ENCODE data around the gene SZT2.

The SZT2 gene

DNA sequence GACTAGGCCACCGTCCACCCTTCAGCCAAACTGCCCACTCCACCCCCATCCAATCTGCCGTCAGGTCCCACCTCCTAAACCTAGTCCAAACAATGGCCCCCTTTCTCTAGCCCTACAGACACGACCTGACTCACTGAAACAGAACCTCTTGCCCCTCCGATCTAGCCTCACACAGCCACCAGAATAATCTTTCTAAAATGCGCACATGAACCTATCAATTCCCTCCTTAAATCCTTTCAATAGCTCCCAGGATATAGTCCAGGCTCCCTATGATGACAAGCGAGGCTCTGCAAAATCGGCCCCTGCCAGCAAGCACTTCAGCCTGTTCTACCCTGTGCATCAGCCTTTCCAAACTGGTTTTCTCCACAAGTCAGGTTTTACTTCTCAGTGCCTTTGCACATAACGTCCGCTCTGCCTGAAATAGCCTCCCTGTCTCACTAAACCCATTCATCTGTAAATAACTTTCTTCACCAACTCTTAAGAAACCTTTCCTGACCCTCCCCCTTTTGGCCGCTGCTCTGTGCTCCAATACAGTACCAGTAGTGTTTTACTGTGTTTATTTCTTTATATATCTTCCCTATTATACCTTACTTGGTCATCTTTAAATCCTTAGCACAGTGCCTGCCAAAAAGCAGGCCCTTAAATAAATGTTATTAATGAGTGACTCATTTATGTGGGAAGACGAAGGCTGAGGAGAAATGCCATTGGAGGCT, 39.9 kb upstream of the SZT2 start:
- peak overlapping the region; percentile 67 for H3K27ac ChIP-seq (ENCODE audit: low read depth, low read length)
- H2AFZ ChIP-seq (ENCODE audit: low read depth, low read length, severe bottlenecking) = peak overlapping the region; percentile 83
- H3K79me2 ChIP-seq (ENCODE audit: insufficient read depth, low read length) = no peaks in the 10 kb centered on the region
- H3K9ac ChIP-seq (ENCODE audit: low read length) = peak overlapping the region; percentile 60
- no peaks in the 10 kb centered on the region for H4K20me1 ChIP-seq (ENCODE audit: low read depth, low read length)
- H3K9me3 ChIP-seq (ENCODE audit: insufficient read depth, low read length) = no peaks in the 10 kb centered on the region
- TF ChIP-seq EZH2phosphoT487 (conservative IDR thresholded peaks at IDR 0.05; ENCODE audit: low read length) = no peak
- TF ChIP-seq CTCF (IDR thresholded peaks at IDR 0.05; ENCODE audit: insufficient read depth, low read length, poor library complexity, severe bottlenecking) = no peak
- H3K4me2 ChIP-seq (ENCODE audit: low read depth, low read length, poor library complexity, severe bottlenecking) = peak overlapping the region; percentile 74
- peak overlapping the region; percentile 56 for H3K4me3 ChIP-seq (ENCODE audit: insufficient read depth, low read length, poor library complexity, severe bottlenecking)
- H3K27me3 ChIP-seq (ENCODE audit: low read length) = no peaks in the 10 kb centered on the region
- peaks cover 18% of the 10 kb centered on the region for H3F3A ChIP-seq (ENCODE audit: insufficient read depth)
- no peaks in the 10 kb centered on the region for H3K36me3 ChIP-seq (ENCODE audit: low read length)
- H3K9me2 ChIP-seq (replicated peaks; ENCODE audit: insufficient read depth, low read length) = no peaks in the 10 kb centered on the region

DNA sequence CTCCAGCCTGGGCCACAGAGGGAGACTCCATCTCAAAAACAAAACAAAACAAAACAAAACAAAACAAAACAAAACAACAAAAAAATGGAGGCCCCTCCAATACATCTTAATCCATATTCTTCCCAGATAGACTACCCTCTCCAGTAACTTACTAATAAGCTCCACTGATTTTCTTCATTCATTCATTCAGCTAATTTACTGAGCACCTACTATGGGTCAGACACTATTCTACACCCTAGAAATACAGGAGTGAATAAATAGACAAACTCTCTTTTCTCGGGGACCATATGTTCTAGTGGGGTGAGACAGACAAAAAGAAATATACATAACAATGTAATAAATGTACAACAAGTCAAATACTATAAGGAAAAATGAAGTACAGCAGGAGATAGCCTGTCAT, 38.7 kb upstream of the SZT2 start:
- Histone ChIP-seq H4K20me1 (ENCODE audit: low read depth, low read length) (no peaks in the 10 kb centered on the region), H3K27me3 (ENCODE audit: low read length) (no peaks in the 10 kb centered on the region), H3K36me3 (ENCODE audit: low read length) (no peaks in the 10 kb centered on the region), H3K27ac (ENCODE audit: low read depth, low read length) (no peak overlapping the region), H2AFZ (ENCODE audit: low read depth, low read length, severe bottlenecking) (no peak overlapping the region), H3K9me3 (ENCODE audit: insufficient read depth, low read length) (no peaks in the 10 kb centered on the region), H3F3A (ENCODE audit: insufficient read depth) (peaks cover 18% of the 10 kb centered on the region), H3K9ac (ENCODE audit: low read length) (no peak overlapping the region), H3K79me2 (ENCODE audit: insufficient read depth, low read length) (no peaks in the 10 kb centered on the region), H3K4me2 (ENCODE audit: low read depth, low read length, poor library complexity, severe bottlenecking) (no peak overlapping the region), H3K9me2 (replicated peaks; ENCODE audit: insufficient read depth, low read length) (no peaks in the 10 kb centered on the region), H3K4me3 (ENCODE audit: insufficient read depth, low read length, poor library complexity, severe bottlenecking) (no peak overlapping the region)
- no peak for TF ChIP-seq CTCF (IDR thresholded peaks at IDR 0.05; ENCODE audit: insufficient read depth, low read length, poor library complexity, severe bottlenecking)
- no peak for TF ChIP-seq EZH2phosphoT487 (conservative IDR thresholded peaks at IDR 0.05; ENCODE audit: low read length)

DNA sequence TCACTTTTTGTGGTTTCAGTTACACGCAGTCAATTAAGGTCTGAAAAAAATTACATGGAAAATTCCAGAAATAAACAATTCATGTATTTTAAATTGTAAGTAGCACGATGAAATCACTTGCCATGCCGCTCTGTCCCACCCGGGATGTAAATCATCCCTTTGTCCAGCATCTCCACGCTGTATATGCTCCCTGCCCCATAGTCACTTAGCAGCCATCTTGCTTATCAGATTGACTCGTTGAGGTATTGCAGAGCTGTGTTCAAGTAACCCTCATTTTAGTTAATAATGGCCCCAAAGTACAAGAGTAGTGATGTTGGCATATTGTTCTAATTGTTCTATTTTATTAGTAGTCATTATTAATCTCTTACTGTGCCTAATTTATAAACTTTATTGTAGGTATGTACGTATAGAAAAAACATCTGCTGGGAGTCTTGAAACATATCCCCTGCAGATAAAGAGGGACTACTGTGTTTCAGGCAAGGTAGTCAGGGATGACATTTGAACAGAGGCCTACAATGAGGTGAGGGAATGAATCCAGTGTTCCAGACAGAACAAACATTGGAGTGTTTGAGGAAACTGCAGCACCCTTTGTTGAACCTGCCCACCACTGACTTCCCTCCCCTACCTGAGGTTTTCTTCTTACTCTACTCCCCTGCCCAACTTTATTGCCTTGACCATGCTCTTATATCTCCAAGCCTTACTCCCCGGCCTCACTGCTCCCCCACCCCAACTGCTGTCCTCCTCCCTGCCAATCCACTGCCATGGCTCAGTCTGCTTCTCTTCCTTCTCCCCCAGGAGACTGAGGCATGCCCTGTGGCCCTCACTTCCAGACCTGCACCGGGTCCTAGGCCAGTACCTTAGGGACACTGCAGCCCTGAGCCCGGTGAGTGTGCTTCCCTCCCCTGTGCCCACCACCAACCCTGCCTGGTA, 38.0 kb upstream of the SZT2 start:
- Histone ChIP-seq H3K4me2 (ENCODE audit: low read depth, low read length, poor library complexity, severe bottlenecking) (no peak overlapping the region), H3K79me2 (ENCODE audit: insufficient read depth, low read length) (no peaks in the 10 kb centered on the region), H3K27ac (ENCODE audit: low read depth, low read length) (no peak overlapping the region), H3K36me3 (ENCODE audit: low read length) (no peaks in the 10 kb centered on the region), H3K9me2 (replicated peaks; ENCODE audit: insufficient read depth, low read length) (no peaks in the 10 kb centered on the region), H3K27me3 (ENCODE audit: low read length) (no peaks in the 10 kb centered on the region), H3K9ac (ENCODE audit: low read length) (no peak overlapping the region), H3K4me3 (ENCODE audit: insufficient read depth, low read length, poor library complexity, severe bottlenecking) (no peak overlapping the region), H3F3A (ENCODE audit: insufficient read depth) (peaks cover 18% of the 10 kb centered on the region), H4K20me1 (ENCODE audit: low read depth, low read length) (no peaks in the 10 kb centered on the region), H2AFZ (ENCODE audit: low read depth, low read length, severe bottlenecking) (no peak overlapping the region), H3K9me3 (ENCODE audit: insufficient read depth, low read length) (no peaks in the 10 kb centered on the region)
- no peak for TF ChIP-seq EZH2phosphoT487 (conservative IDR thresholded peaks at IDR 0.05; ENCODE audit: low read length)
- TF ChIP-seq CTCF (IDR thresholded peaks at IDR 0.05; ENCODE audit: insufficient read depth, low read length, poor library complexity, severe bottlenecking) = no peak

Data from SU-DHL-6 (cell line).